Parathyroid adenoma (tissue), 2 donors: ENCODE results near the gene PTPRF.

Experiments used
- H2AFZ ChIP-seq: fragments of 300-600 bp; sonication (generic); one replicate; pipeline ENCODE4 v1.7.0; 2017; ENCODE audit warnings: antibody characterized with exemption, mild to moderate bottlenecking
- H3K27ac ChIP-seq: fragments of 300-600 bp; sonication (generic); one replicate; pipeline ENCODE4 v1.7.0; 2017
- H3K27me3 ChIP-seq: fragments of 300-600 bp; sonication (generic); one replicate; pipeline ENCODE4 v1.7.0; 2017; ENCODE audit warnings: low read length; ENCODE audit not compliant: control insufficient read depth, insufficient read depth
- H3K36me3 ChIP-seq: fragments of 300-600 bp; sonication (generic); one replicate; pipeline ENCODE4 v1.7.0; 2017; ENCODE audit warnings: low read length; ENCODE audit not compliant: control insufficient read depth, insufficient read depth
- H3K4me1 ChIP-seq: fragments of 300-600 bp; sonication (generic); one replicate; pipeline ENCODE4 v1.7.0; 2017; ENCODE audit warnings: control low read depth
- H3K4me2 ChIP-seq: fragments of 300-600 bp; sonication (generic); one replicate; pipeline ENCODE4 v1.7.0; 2017; ENCODE audit warnings: low read length
- H3K4me3 ChIP-seq: fragments of 300-600 bp; sonication (generic); one replicate; pipeline ENCODE4 v1.7.0; 2017; ENCODE audit warnings: low read depth, low read length
- H3K79me2 ChIP-seq: fragments of 300-600 bp; sonication (generic); one replicate; pipeline ENCODE4 v1.7.0; 2017; ENCODE audit warnings: control low read depth
- H3K9ac ChIP-seq: fragments of 300-600 bp; sonication (generic); one replicate; pipeline ENCODE4 v1.7.0; 2017; ENCODE audit warnings: mild to moderate bottlenecking
- H3K9me3 ChIP-seq: fragments of 300-600 bp; sonication (generic); one replicate; pipeline ENCODE4 v1.7.0; 2017; ENCODE audit warnings: low read length; ENCODE audit not compliant: control insufficient read depth
- TF ChIP-seq, protein P1 (sequence below): fragments of 300-600 bp; sonication (generic); IDR thresholded peaks from one replicate; pipeline ENCODE4 v1.7.0; 2017; ENCODE audit warnings: antibody characterized with exemption, mild to moderate bottlenecking
- donor health status: primary hyperparathyroidism.

Gene PTPRF

DNA sequence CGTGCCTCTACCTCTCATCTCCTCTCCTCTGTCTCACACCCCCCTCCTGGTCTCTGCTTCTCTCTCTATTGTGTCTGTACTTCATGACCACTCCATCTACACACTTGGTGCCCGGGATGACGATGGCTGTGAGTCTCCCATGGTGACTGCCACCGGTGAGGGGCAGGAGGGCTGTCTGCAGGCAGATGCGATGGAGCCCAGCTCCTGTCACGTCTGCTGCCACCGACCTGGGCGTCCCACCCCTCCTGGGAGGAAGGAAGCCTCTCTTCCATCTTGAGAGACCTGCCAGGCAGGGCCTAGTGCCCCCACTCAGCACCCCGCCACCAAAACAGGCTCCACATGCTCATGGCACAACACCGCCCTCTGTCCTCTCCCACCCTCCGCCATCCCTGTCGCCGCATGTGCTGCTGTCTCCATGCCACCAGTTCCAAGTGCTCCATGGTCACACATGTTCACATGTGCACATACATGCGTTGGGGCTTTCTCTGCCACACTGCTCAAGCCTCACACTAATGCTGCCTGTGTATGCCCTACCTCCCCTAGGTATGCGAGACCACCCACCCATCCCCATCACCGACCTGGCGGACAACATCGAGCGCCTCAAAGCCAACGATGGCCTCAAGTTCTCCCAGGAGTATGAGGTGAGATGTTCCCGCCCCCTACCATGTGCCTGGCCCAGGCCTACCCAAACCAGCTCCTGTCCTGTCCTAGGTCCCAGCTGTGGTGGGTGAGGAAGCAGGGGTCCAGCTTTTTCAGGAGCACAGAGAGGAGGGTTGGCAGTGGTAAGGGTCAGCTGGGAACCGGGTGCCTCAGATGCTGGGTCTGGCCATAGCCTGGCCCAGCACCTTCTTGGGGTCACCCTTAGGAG lies 82.6 kb downstream of the PTPRF start:
- Histone ChIP-seq H2AFZ (no peak overlapping the region), H3K4me3 (no peak overlapping the region), H3K9me3 (no peaks in the 10 kb centered on the region), H3K27ac (no peak overlapping the region), H3K4me1 (no peaks in the 10 kb centered on the region), H3K27me3 (no peaks in the 10 kb centered on the region), H3K79me2 (no peaks in the 10 kb centered on the region), H3K36me3 (no peaks in the 10 kb centered on the region), H3K9ac (no peak overlapping the region), H3K4me2 (no peak overlapping the region)
- TF ChIP-seq, protein P1, sequence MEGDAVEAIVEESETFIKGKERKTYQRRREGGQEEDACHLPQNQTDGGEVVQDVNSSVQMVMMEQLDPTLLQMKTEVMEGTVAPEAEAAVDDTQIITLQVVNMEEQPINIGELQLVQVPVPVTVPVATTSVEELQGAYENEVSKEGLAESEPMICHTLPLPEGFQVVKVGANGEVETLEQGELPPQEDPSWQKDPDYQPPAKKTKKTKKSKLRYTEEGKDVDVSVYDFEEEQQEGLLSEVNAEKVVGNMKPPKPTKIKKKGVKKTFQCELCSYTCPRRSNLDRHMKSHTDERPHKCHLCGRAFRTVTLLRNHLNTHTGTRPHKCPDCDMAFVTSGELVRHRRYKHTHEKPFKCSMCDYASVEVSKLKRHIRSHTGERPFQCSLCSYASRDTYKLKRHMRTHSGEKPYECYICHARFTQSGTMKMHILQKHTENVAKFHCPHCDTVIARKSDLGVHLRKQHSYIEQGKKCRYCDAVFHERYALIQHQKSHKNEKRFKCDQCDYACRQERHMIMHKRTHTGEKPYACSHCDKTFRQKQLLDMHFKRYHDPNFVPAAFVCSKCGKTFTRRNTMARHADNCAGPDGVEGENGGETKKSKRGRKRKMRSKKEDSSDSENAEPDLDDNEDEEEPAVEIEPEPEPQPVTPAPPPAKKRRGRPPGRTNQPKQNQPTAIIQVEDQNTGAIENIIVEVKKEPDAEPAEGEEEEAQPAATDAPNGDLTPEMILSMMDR = no peak

DNA sequence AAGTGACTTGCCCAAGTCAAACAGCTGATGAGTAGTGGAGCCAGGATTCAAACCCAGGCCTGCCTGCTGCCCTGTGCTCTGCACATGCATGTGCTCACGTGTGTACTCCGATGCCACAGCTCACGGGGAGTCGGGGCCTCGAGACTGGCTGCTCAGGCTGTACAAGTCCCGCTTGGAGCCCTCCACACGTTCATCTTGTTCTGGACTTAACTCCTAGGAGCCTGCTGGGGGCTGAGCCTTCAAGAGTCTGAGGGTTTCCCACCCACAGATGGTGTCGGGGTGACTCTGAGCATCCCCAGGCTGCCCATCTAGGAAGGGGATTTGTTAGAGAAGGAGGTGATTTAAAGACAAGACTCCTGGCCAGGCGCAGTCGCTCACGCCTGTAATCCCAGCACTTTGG lies 83.5 kb downstream of the PTPRF start:
- no peak overlapping the region for H3K4me2 ChIP-seq
- H3K36me3 ChIP-seq = no peaks in the 10 kb centered on the region
- TF ChIP-seq, protein P1 = no peak
- H3K9ac ChIP-seq = no peak overlapping the region
- H3K27ac ChIP-seq = no peak overlapping the region
- no peaks in the 10 kb centered on the region for H3K4me1 ChIP-seq
- H3K79me2 ChIP-seq = no peaks in the 10 kb centered on the region
- H3K27me3 ChIP-seq = no peaks in the 10 kb centered on the region
- H2AFZ ChIP-seq = no peak overlapping the region
- H3K4me3 ChIP-seq = no peak overlapping the region
- no peaks in the 10 kb centered on the region for H3K9me3 ChIP-seq

DNA sequence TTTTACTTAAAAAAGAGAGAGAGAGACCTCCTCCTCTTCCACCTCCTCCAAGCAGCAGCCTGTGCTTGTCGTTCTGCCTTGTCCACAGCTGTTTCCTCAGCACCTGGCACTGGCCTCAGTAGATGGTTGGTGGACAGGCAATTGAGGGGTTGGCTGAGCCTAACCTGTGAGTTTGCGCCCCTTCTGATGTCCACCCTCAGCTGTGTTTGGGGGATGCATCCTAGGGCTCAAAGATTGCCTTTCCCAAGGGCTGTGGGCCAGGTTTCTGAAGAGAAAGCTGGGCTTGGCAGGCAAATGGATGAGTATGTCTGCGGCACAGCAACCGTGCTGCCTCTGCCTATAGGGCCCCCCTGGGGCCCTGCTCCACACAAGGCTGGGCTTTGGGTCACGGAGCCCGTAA lies 84.2 kb downstream of the PTPRF start:
- H2AFZ ChIP-seq = no peak overlapping the region
- no peaks in the 10 kb centered on the region for H3K79me2 ChIP-seq
- TF ChIP-seq, protein P1 = no peak
- H3K9ac ChIP-seq = no peak overlapping the region
- no peak overlapping the region for H3K27ac ChIP-seq
- no peaks in the 10 kb centered on the region for H3K4me1 ChIP-seq
- no peaks in the 10 kb centered on the region for H3K36me3 ChIP-seq
- no peak overlapping the region for H3K4me3 ChIP-seq
- no peaks in the 10 kb centered on the region for H3K27me3 ChIP-seq
- H3K4me2 ChIP-seq = no peak overlapping the region
- H3K9me3 ChIP-seq = no peaks in the 10 kb centered on the region

DNA sequence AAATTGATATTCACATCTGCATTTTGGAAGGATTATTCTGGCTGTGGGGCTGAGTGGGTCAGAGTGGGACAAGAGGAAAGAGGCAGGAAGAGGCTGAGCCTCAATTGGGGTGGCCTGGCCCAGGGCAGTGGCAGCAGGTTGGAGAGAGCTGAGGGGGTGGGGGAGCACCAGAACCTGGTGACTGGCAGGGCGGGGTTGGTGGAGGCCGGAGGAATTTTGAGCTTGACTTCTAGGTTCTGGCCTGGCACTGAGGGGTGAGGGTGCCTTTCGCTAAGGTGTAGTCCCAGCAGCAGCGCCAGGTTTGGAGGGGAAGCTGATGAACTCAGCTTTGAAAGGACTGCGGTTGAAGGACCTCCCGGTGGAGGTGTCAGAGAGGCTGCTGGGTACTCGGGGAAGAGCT lies 85.7 kb downstream of the PTPRF start:
- no peak overlapping the region for H3K27ac ChIP-seq
- H3K4me2 ChIP-seq = no peak overlapping the region
- H3K36me3 ChIP-seq = no peaks in the 10 kb centered on the region
- no peaks in the 10 kb centered on the region for H3K9me3 ChIP-seq
- H3K4me3 ChIP-seq = no peak overlapping the region
- no peaks in the 10 kb centered on the region for H3K79me2 ChIP-seq
- H2AFZ ChIP-seq = no peak overlapping the region
- H3K9ac ChIP-seq = no peak overlapping the region
- no peaks in the 10 kb centered on the region for H3K4me1 ChIP-seq
- H3K27me3 ChIP-seq = no peaks in the 10 kb centered on the region
- TF ChIP-seq, protein P1 = no peak

- TF ChIP-seq, protein P1 = no peak
- no peaks in the 10 kb centered on the region for H3K4me1 ChIP-seq
- H3K4me2 ChIP-seq = no peak overlapping the region
- H3K9me3 ChIP-seq = no peaks in the 10 kb centered on the region
- no peak overlapping the region for H3K27ac ChIP-seq
- no peak overlapping the region for H3K4me3 ChIP-seq
- no peak overlapping the region for H3K9ac ChIP-seq
- H3K36me3 ChIP-seq = no peaks in the 10 kb centered on the region
- no peak overlapping the region for H2AFZ ChIP-seq
- H3K27me3 ChIP-seq = no peaks in the 10 kb centered on the region
- H3K79me2 ChIP-seq = no peaks in the 10 kb centered on the region
Observed at GRCh38 chr1:43617011-43617410, 86.3 kb downstream of the PTPRF start.
